ENCODE results near the gene ZFYVE26.

ZFYVE26 gene

GRCh38 chr14:67759916-67760315, 56.5 kb downstream of the ZFYVE26 start:
- no peak overlapping the region for H3K27ac ChIP-seq
- H3K4me3 ChIP-seq (ENCODE audit: low read depth, low read length) = no peak overlapping the region
- no peaks in the 10 kb centered on the region for H3K27me3 ChIP-seq (replicated peaks)
- peaks cover 20% of the 10 kb centered on the region for H3K36me3 ChIP-seq (replicated peaks)
- no peak for DNase-seq
- in situ Hi-C loops (cut with HindIII; ENCODE audit: low pct_ligation_motif_present, low sequenced_read_pairs) = no loop called here
- TF ChIP-seq CTCF (IDR thresholded peaks at IDR 0.05; ENCODE audit: low read depth, low read length, missing control alignments) = no peak

- in situ Hi-C loops (cut with HindIII; ENCODE audit: low pct_ligation_motif_present, low sequenced_read_pairs) = no loop called here
- H3K27ac ChIP-seq = no peak overlapping the region
- H3K27me3 ChIP-seq (replicated peaks) = no peaks in the 10 kb centered on the region
- H3K4me3 ChIP-seq (ENCODE audit: low read depth, low read length) = no peak overlapping the region
- TF ChIP-seq CTCF (IDR thresholded peaks at IDR 0.05; ENCODE audit: low read depth, low read length, missing control alignments) = no peak
- H3K36me3 ChIP-seq (replicated peaks) = peaks cover 34% of the 10 kb centered on the region
- DNase-seq = no peak
Observed at GRCh38 chr14:67757175-67757574, 59.2 kb downstream of the ZFYVE26 start.

GRCh38 chr14:67756496-67756895, 59.9 kb downstream of the ZFYVE26 start:
- in situ Hi-C loops (cut with HindIII; ENCODE audit: low pct_ligation_motif_present, low sequenced_read_pairs) = no loop called here
- Histone ChIP-seq H3K4me3 (ENCODE audit: low read depth, low read length) (no peak overlapping the region), H3K27me3 (replicated peaks) (no peaks in the 10 kb centered on the region), H3K27ac (no peak overlapping the region), H3K36me3 (replicated peaks) (peaks cover 37% of the 10 kb centered on the region)
- no peak for TF ChIP-seq CTCF (IDR thresholded peaks at IDR 0.05; ENCODE audit: low read depth, low read length, missing control alignments)
- no peak for DNase-seq

GRCh38 chr14:67749341-67750084, 66.9 kb downstream of the ZFYVE26 start:
- no peak for DNase-seq
- Histone ChIP-seq H3K27me3 (replicated peaks) (no peaks in the 10 kb centered on the region), H3K4me3 (ENCODE audit: low read depth, low read length) (no peak overlapping the region), H3K27ac (no peak overlapping the region), H3K36me3 (replicated peaks) (peaks cover 44% of the 10 kb centered on the region)
- in situ Hi-C loops (cut with HindIII; ENCODE audit: low pct_ligation_motif_present, low sequenced_read_pairs) = no loop called here
- no peak for TF ChIP-seq CTCF (IDR thresholded peaks at IDR 0.05; ENCODE audit: low read depth, low read length, missing control alignments)

GRCh38 chr14:67748312-67748711, 68.1 kb downstream of the ZFYVE26 start:
- Histone ChIP-seq H3K27ac (no peak overlapping the region), H3K36me3 (replicated peaks) (peaks cover 36% of the 10 kb centered on the region), H3K27me3 (replicated peaks) (no peaks in the 10 kb centered on the region), H3K4me3 (ENCODE audit: low read depth, low read length) (no peak overlapping the region)
- no peak for DNase-seq
- TF ChIP-seq CTCF (IDR thresholded peaks at IDR 0.05; ENCODE audit: low read depth, low read length, missing control alignments) = no peak
- in situ Hi-C loops (cut with HindIII; ENCODE audit: low pct_ligation_motif_present, low sequenced_read_pairs) = no loop called here

GRCh38 chr14:67746927-67747326, 69.5 kb downstream of the ZFYVE26 start:
- Histone ChIP-seq H3K36me3 (replicated peaks) (peaks cover 29% of the 10 kb centered on the region), H3K27ac (no peak overlapping the region), H3K27me3 (replicated peaks) (no peaks in the 10 kb centered on the region), H3K4me3 (ENCODE audit: low read depth, low read length) (no peak overlapping the region)
- TF ChIP-seq CTCF (IDR thresholded peaks at IDR 0.05; ENCODE audit: low read depth, low read length, missing control alignments) = no peak
- DNase-seq = no peak
- in situ Hi-C loops (cut with HindIII; ENCODE audit: low pct_ligation_motif_present, low sequenced_read_pairs) = no loop called here
